BLaER1 treated with 17β-estradiol and CSF1 and Interleukin-3, amounts not matched to agents 10 nM and 100 nM (cell line): ENCODE data around the gene HK1.
A peak's percentile ranks its signal among the peaks of the same experiment; 100 is the strongest.

Source experiments
- H3K27ac ChIP-seq, 11 experiments: shearing (Covaris generic); formaldehyde crosslinking; 2 replicates each; pipeline ENCODE4 v1.8.1; 2022
- H3K27me3 ChIP-seq, 11 experiments: shearing (Covaris generic); formaldehyde crosslinking; 2 replicates each; pipeline ENCODE4 v1.8.1; 2022
- H3K36me3 ChIP-seq, 11 experiments: shearing (Covaris generic); formaldehyde crosslinking; 2 replicates each; pipeline ENCODE4 v1.8.1; 2022
- H3K4me1 ChIP-seq, 10 experiments: shearing (Covaris generic); formaldehyde crosslinking; 2 replicates each; pipeline ENCODE4 v1.8.1; 2022
- H3K4me2 ChIP-seq, 11 experiments: shearing (Covaris generic); formaldehyde crosslinking; 2 replicates each; pipeline ENCODE4 v1.8.1; 2022
- H3K4me3 ChIP-seq, 10 experiments: shearing (Covaris generic); formaldehyde crosslinking; 2 replicates each; pipeline ENCODE4 v1.8.1; 2022
- H3K9ac ChIP-seq, 11 experiments: shearing (Covaris generic); formaldehyde crosslinking; 2 replicates each; pipeline ENCODE4 v1.8.1; 2022
- H3K9me3 ChIP-seq, 11 experiments: shearing (Covaris generic); formaldehyde crosslinking; replicated peaks in 1 of 11; 2 replicates each; pipeline ENCODE4 v1.8.1; 2022
- H4K20me1 ChIP-seq, 11 experiments: shearing (Covaris generic); formaldehyde crosslinking; 2 replicates each; pipeline ENCODE4 v1.8.1; 2022
- Cebpa-rat ChIP-seq, 11 experiments: shearing (Covaris generic); IDR thresholded peaks; 2 replicates each; pipeline ENCODE4 v1.8.1; 2022

HK1 gene

GRCh38 chr10:69428165-69428564 lies 149.9 kb downstream of the HK1 start:
- Histone ChIP-seq H3K27me3 (no peaks in the 10 kb centered on the region), H3K27ac (no peak overlapping the region), H3K4me1 (peaks cover 19 to 44% (median 28%) of the 10 kb centered on the region in 10 experiments), H3K9me3 (no peaks in the 10 kb centered on the region), H3K36me3 (no peaks in the 10 kb centered on the region), H3K9ac (no peak overlapping the region), H4K20me1 (no peaks in the 10 kb centered on the region), H3K4me3 (no peak overlapping the region), H3K4me2 (peak overlapping the region in 9 of 11 experiments; percentile 5 to 38 (median 12); a peak in 12 of 22 replicates)
- no peak for TF ChIP-seq Cebpa-rat (IDR thresholded peaks at IDR 0.05)

DNA sequence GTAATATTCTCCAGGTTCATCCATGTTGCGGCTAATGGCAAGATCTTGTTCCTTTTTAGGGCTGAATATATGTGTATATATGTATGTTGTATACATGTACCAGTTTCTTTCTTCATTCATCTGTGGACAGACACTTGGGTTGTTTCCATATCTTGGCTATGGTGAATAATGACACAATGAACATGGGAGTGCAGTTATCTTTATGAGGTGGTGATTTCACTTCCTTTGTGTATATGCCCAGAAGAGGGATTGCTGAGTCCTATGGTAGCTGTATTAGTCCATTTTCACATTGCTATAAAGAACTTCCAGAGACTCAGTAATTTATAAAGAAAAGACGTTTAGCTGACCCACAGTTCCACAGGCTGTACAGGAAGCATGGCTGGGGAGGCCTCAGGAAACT lies 155.9 kb downstream of the HK1 start:
- H4K20me1 ChIP-seq: no peaks in the 10 kb centered on the region
- H3K27ac ChIP-seq: 0 out of 22 replicates have a peak overlapping the region, but pooled peaks of 1 of the 11 experiments have one; percentile 0
- H3K9ac ChIP-seq: no peak overlapping the region
- H3K36me3 ChIP-seq: peaks cover 0 to 9% (median 0%) of the 10 kb centered on the region in 11 experiments; a peak in 1 of 22 replicates
- H3K4me2 ChIP-seq: peak overlapping the region in 4 of 11 experiments; percentile 0 to 29 (median 6); a peak in 5 of 22 replicates
- H3K4me1 ChIP-seq: peaks cover 20 to 43% (median 28%) of the 10 kb centered on the region in 10 experiments
- H3K4me3 ChIP-seq: no peak overlapping the region
- H3K9me3 ChIP-seq: peaks cover 8 to 22% (median 14%) of the 10 kb centered on the region in 11 experiments; a peak in 21 of 22 replicates
- no peaks in the 10 kb centered on the region for H3K27me3 ChIP-seq
- no peak for TF ChIP-seq Cebpa-rat (IDR thresholded peaks at IDR 0.05)

DNA sequence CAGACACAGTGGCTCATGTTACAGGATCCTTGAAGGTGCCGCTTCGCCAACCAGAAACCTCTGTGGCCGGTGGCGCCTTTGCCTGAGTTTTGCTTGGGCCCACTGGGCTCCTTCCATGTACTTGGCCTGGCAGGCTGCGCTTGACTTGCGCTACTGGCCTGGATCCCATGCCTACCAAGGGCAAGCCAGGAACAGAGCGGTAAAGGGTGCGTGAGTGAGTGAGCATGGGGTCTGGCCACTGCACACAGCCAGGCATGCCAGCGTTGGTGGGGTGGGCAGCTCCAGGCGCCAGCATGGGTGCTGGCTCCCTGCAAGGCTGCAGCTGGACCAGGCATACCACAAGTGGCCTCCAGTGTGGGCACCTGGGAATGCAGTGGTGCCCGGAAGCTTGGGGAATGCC lies 156.6 kb downstream of the HK1 start:
- Histone ChIP-seq H3K4me2 (peak overlapping the region in 2 of 11 experiments; percentile 0 to 11; a peak in 3 of 22 replicates), H3K4me1 (peaks cover 28 to 51% (median 36%) of the 10 kb centered on the region in 10 experiments), H3K9me3 (peaks cover 8 to 22% (median 14%) of the 10 kb centered on the region in 11 experiments; a peak in 21 of 22 replicates), H3K4me3 (no peak overlapping the region), H3K27me3 (no peaks in the 10 kb centered on the region), H4K20me1 (no peaks in the 10 kb centered on the region), H3K9ac (no peak overlapping the region), H3K27ac (peak overlapping the region in 1 of 11 experiments; percentile 3; a peak in 1 of 22 replicates), H3K36me3 (peaks cover 0 to 9% (median 0%) of the 10 kb centered on the region in 11 experiments; a peak in 1 of 22 replicates)
- TF ChIP-seq Cebpa-rat (IDR thresholded peaks at IDR 0.05): no peak

DNA sequence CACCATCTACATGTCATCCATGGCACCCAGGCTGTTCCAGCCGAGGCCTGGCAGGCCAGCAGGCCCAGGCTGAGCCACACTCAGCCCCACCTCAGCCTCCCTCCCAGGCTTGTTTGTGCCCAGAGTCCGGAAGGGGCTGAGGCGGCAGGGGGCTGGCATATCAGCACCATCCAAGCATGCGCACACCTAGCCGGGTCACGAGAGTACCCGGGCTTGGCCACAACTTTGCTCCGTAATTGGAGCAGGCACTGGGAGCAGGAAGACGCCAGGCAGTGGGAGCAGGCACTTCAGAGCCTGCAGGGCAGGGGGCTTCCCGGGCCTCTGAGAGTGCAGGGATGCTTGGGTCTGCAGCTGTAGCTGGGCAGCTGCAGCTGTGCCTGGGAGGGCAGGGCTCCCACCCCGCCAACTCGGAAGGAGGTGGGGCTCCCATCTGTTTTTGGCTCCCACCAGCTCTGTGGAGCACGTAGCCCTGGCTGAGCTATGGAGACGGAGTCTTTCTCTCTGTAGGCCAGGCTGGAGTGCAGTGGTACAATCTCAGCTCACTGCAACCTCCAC lies 157.7 kb downstream of the HK1 start:
- Histone ChIP-seq H3K4me1 (peaks cover 39 to 62% (median 47%) of the 10 kb centered on the region in 10 experiments), H4K20me1 (no peaks in the 10 kb centered on the region), H3K4me3 (no peak overlapping the region), H3K27ac (peak overlapping the region in 4 of 11 experiments; percentile 9 to 26 (median 20); a peak in 3 of 22 replicates), H3K27me3 (no peaks in the 10 kb centered on the region), H3K36me3 (peaks cover 0 to 9% (median 0%) of the 10 kb centered on the region in 11 experiments; a peak in 1 of 22 replicates), H3K9ac (no peak overlapping the region), H3K4me2 (peak overlapping the region in 2 of 11 experiments; percentile 3 to 32; a peak in 1 of 22 replicates), H3K9me3 (peaks cover 8 to 22% (median 14%) of the 10 kb centered on the region in 11 experiments; a peak in 21 of 22 replicates)
- TF ChIP-seq Cebpa-rat (IDR thresholded peaks at IDR 0.05): no peak

DNA sequence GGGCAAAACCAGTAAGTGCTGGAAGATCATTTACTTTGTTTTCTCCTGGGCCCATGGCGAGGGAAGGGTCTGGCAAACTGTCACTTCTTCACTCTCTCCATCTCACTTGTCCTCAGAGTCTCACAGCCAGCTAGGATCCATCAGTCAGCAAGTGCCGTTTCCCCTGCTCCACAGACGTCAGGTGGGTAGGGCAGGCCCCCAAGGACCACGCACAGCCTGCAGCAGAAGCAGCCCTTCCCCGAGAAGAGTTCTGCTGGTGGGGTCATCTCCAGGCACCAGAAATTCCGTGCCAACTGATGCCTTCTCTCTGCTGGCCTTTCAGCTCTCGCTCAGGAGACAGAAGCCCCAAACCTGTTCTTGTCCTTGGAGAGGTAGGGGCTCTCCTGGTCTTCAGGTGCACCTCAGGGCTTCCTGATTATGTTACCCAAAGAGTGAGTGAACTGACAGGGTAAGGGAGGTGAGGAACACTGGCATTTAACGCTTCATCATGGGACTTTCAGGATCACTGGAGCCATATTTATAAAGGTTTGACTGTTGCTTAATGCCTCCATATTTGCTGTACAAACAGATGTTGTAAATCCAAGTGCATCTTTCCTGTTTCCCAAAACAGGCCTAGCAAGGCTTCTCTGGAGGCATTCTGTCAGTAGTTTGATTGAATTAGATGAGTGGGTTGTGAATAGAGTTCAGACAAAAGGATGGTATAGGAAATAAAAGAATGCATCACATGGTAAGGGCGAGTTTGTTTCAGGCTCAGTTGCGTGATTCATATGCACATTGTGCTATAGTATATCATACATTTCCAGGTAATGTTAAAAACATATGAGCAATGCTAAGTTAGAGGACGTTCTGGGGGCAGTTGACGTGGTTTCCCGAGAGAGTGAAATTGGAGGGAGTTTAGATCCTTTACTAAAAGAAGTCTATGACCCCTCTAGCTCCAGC lies 159.3 kb downstream of the HK1 start:
- Histone ChIP-seq H3K4me3 (peak overlapping the region in 2 of 10 experiments; percentile 34 to 44; a peak in 2 of 20 replicates), H3K27me3 (no peaks in the 10 kb centered on the region), H3K9me3 (peaks cover 8 to 22% (median 14%) of the 10 kb centered on the region in 11 experiments; a peak in 21 of 22 replicates), H3K9ac (peak overlapping the region in 10 of 11 experiments; percentile 19 to 71 (median 62); a peak in 14 of 22 replicates), H3K4me2 (peak overlapping the region; percentile 81 to 96 (median 91)), H3K36me3 (peaks cover 0 to 9% (median 0%) of the 10 kb centered on the region in 11 experiments; a peak in 1 of 22 replicates), H3K4me1 (peaks cover 55 to 77% (median 63%) of the 10 kb centered on the region in 10 experiments), H3K27ac (peak overlapping the region; percentile 22 to 84 (median 77); a peak in 19 of 22 replicates), H4K20me1 (no peaks in the 10 kb centered on the region)
- TF ChIP-seq Cebpa-rat (IDR thresholded peaks at IDR 0.05): no peak

- Histone ChIP-seq H3K4me2 (peak overlapping the region; percentile 81 to 96 (median 91)), H3K9ac (peak overlapping the region; percentile 19 to 71 (median 59); a peak in 21 of 22 replicates), H3K9me3 (peaks cover 8 to 22% (median 14%) of the 10 kb centered on the region in 11 experiments; a peak in 21 of 22 replicates), H3K27ac (peak overlapping the region; percentile 43 to 84 (median 77); a peak in 21 of 22 replicates), H3K4me3 (peak overlapping the region in 7 of 10 experiments; percentile 3 to 60 (median 34); a peak in 10 of 20 replicates), H3K36me3 (peaks cover 0 to 9% (median 0%) of the 10 kb centered on the region in 11 experiments; a peak in 1 of 22 replicates), H3K4me1 (peaks cover 62 to 89% (median 74%) of the 10 kb centered on the region in 10 experiments), H3K27me3 (no peaks in the 10 kb centered on the region), H4K20me1 (no peaks in the 10 kb centered on the region)
- TF ChIP-seq Cebpa-rat (IDR thresholded peaks at IDR 0.05): no peak
Measured at GRCh38 chr10:69438536-69439349, 160.4 kb downstream of the HK1 start.

DNA sequence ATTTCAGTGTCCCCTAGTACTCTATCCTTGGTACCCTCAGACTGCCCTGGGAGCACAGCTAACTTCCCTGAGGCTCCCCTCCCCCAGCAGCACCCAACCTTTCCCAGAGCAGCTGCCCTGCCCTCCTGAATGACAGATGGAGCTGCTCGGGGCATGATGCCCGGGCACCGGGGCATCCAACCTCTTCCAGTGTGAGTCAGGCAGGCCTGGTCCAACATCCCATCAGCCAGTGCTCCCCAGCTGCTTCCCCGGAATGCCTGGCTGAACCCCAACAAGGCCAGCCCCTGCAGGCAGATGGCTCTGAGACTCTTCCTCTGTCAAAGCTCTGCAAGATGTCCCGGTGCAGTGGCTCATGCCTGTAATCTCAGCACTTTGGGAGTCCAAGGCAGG lies 161.0 kb downstream of the HK1 start:
- Histone ChIP-seq H4K20me1 (no peaks in the 10 kb centered on the region), H3K4me2 (peak overlapping the region; percentile 81 to 96 (median 91)), H3K27me3 (no peaks in the 10 kb centered on the region), H3K9ac (peak overlapping the region; percentile 9 to 71 (median 59); a peak in 19 of 22 replicates), H3K9me3 (peaks cover 10 to 24% (median 17%) of the 10 kb centered on the region in 11 experiments), H3K4me3 (peak overlapping the region in 7 of 10 experiments; percentile 3 to 60 (median 34); a peak in 11 of 20 replicates), H3K4me1 (peaks cover 62 to 93% (median 78%) of the 10 kb centered on the region in 10 experiments), H3K36me3 (peaks cover 0 to 9% (median 0%) of the 10 kb centered on the region in 11 experiments; a peak in 1 of 22 replicates), H3K27ac (peak overlapping the region; percentile 43 to 84 (median 77); a peak in 21 of 22 replicates)
- no peak for TF ChIP-seq Cebpa-rat (IDR thresholded peaks at IDR 0.05)
